UCSD-AML1 (cell line): ENCODE measurements around the gene LCN15.
A peak's percentile ranks its signal among the peaks of the same experiment; 100 is the strongest.
"Not testable (repeated sequence)": the region's sequence is repeated elsewhere in the genome, so short reads cannot be mapped to it uniquely, and the experiment has no call there.

Experiments used
- DNase-seq: peaks from one replicate; lab custom pipeline; 2025; ENCODE audit not compliant: unreplicated experiment; lab: John Stamatoyannopoulos, UW

Gene LCN15

GRCh38 chr9:136723362-136723976 lies 40.8 kb downstream of the LCN15 start:
- no peak for DNase-seq

GRCh38 chr9:136722969-136723356 lies 41.4 kb downstream of the LCN15 start:
- DNase-seq: no peak

- no peak for DNase-seq
Measured at GRCh38 chr9:136722093-136722968, 42.0 kb downstream of the LCN15 start.

GRCh38 chr9:136721339-136722092 lies 42.8 kb downstream of the LCN15 start:
- DNase-seq: no peak

GRCh38 chr9:136720898-136721338 lies 43.4 kb downstream of the LCN15 start:
- DNase-seq: no peak

GRCh38 chr9:136720251-136720897 lies 43.9 kb downstream of the LCN15 start:
- DNase-seq: no peak

GRCh38 chr9:136719195-136719880 lies 45.0 kb downstream of the LCN15 start:
- DNase-seq: no peak

GRCh38 chr9:136718345-136719194 lies 45.7 kb downstream of the LCN15 start:
- no peak for DNase-seq

GRCh38 chr9:136717399-136717798 lies 46.9 kb downstream of the LCN15 start:
- no peak for DNase-seq

- DNase-seq: no peak
Measured at GRCh38 chr9:136714893-136715274, 49.4 kb downstream of the LCN15 start.

- DNase-seq: peak; percentile 76
Measured at GRCh38 chr9:136714096-136714892, 50.0 kb downstream of the LCN15 start.

- peak; percentile 35 for DNase-seq
Measured at GRCh38 chr9:136713550-136713949, 50.8 kb downstream of the LCN15 start.

GRCh38 chr9:136712690-136713544 lies 51.4 kb downstream of the LCN15 start:
- no peak for DNase-seq

- peak; percentile 82 for DNase-seq
Measured at GRCh38 chr9:136711751-136712689, 52.3 kb downstream of the LCN15 start, which contains the start of gene DIPK1B. Gene DIPK1B (plus strand): TSS chr9:136712572. CDS start chr9:136712666, 94 bp downstream.

- not testable (repeated sequence) for DNase-seq
Measured at GRCh38 chr9:136711219-136711648, 53.1 kb downstream of the LCN15 start.

- DNase-seq: no peak
Measured at GRCh38 chr9:136710543-136710942, 53.8 kb downstream of the LCN15 start.
